HepG2 (cell line): ENCODE data around the gene TRIP6. TPM values are rescaled to one million over a fixed set of nuclear protein-coding genes. Genes with fewer than 3 reads are reported as not detected.

Source experiments
- DR1 ChIP-seq: sonication (generic); formaldehyde crosslinking; IDR thresholded peaks from 2 replicates; pipeline ENCODE4 v1.8.0; 2021; ENCODE audit warnings: mild to moderate bottlenecking, missing genetic modification reagents, inconsistent platforms
- FIP1L1 ChIP-seq: fragments of 200-400 bp; formaldehyde crosslinking; IDR thresholded peaks from 2 replicates; pipeline ENCODE4 v1.6.1; 2018; ENCODE audit warnings: low read depth, mild to moderate bottlenecking, low read length, moderate library complexity, borderline replicate concordance; ENCODE audit not compliant: insufficient read depth
- JUND ChIP-seq: sonication (generic); formaldehyde crosslinking; IDR thresholded peaks from 2 replicates; pipeline ENCODE4 v1.8.0; 2022; ENCODE audit warnings: mild to moderate bottlenecking, missing genetic modification reagents
- MED13 ChIP-seq: sonication (generic); formaldehyde crosslinking; IDR thresholded peaks from 2 replicates; pipeline ENCODE4 v1.5.0; 2020; ENCODE audit warnings: missing genetic modification reagents
- PAWR ChIP-seq: sonication (generic); formaldehyde crosslinking; IDR thresholded peaks from 2 replicates; pipeline ENCODE4 v1.4.0; 2020; ENCODE audit warnings: missing genetic modification reagents, mild to moderate bottlenecking, borderline replicate concordance
- REL ChIP-seq: sonication (generic); formaldehyde crosslinking; conservative IDR thresholded peaks from 2 replicates; pipeline ENCODE4 v1.8.0; 2022; ENCODE audit warnings: mild to moderate bottlenecking, missing genetic modification reagents, moderate library complexity
- RXRB ChIP-seq: IDR thresholded peaks from 2 replicates; pipeline ENCODE4 v1.6.1; 2016; ENCODE audit warnings: borderline replicate concordance, missing genetic modification reagents, missing compliant biosample characterization
- SALL2 ChIP-seq: sonication (generic); formaldehyde crosslinking; IDR thresholded peaks from 2 replicates; pipeline ENCODE4 v1.8.1; 2023; ENCODE audit warnings: mild to moderate bottlenecking, missing genetic modification reagents, inconsistent platforms
- TBX2 ChIP-seq: sonication (generic); formaldehyde crosslinking; IDR thresholded peaks from 2 replicates; pipeline ENCODE4 v1.5.0; 2020; ENCODE audit warnings: missing genetic modification reagents, mild to moderate bottlenecking, borderline replicate concordance
- ZBTB1 ChIP-seq: sonication (generic); formaldehyde crosslinking; IDR thresholded peaks from 2 replicates; pipeline ENCODE4 v1.4.0; 2020; ENCODE audit warnings: missing genetic modification reagents, borderline replicate concordance
- ZFP36L2 ChIP-seq: sonication (generic); formaldehyde crosslinking; IDR thresholded peaks from 2 replicates; pipeline ENCODE4 v1.4.0; 2020; ENCODE audit warnings: missing genetic modification reagents
- ZNF329 ChIP-seq: sonication (generic); formaldehyde crosslinking; IDR thresholded peaks from 2 replicates; pipeline ENCODE4 v1.9.0; 2021; ENCODE audit warnings: low read depth, mild to moderate bottlenecking, missing genetic modification reagents
- ZNF34 ChIP-seq: sonication (generic); formaldehyde crosslinking; IDR thresholded peaks from 2 replicates; pipeline ENCODE4 v1.4.0; 2020; ENCODE audit warnings: mild to moderate bottlenecking, missing genetic modification reagents, borderline replicate concordance
- ZNF563 ChIP-seq: sonication (generic); formaldehyde crosslinking; IDR thresholded peaks from 2 replicates; pipeline ENCODE4 v1.8.0; 2022; ENCODE audit warnings: mild to moderate bottlenecking, moderate library complexity, missing genetic modification reagents
- ZNF737 ChIP-seq: sonication (generic); formaldehyde crosslinking; IDR thresholded peaks from 2 replicates; pipeline ENCODE4 v1.5.0; 2020; ENCODE audit warnings: missing genetic modification reagents, mild to moderate bottlenecking, borderline replicate concordance
- polyA plus RNA-seq, 8 experiments: library from polyadenylated mRNA; depleted of rRNA in 3 of 8; stranded (reverse) in 7 of 8; unstranded in 1 of 8; fragments of >200 nt; fragmentation: Illumina TruSeq in 4 of 8; extraction: Trizol in 4 of 8; gene quantifications; 2 replicates each; pipeline versions ENCODE4 v1.2.1 to v1.2.3, GENCODE V29; 2011 to 2016; ENCODE audit warnings: low read depth in 4 of 8, missing spikeins in 1 of 8, mixed read lengths in 1 of 8; ENCODE audit not compliant: insufficient read depth in 1 of 8
- total RNA-seq, 5 experiments: library from RNA; depleted of rRNA; stranded (reverse); fragments of >200 nt; fragmentation: Illumina TruSeq; extraction: Trizol; gene quantifications; 2 replicates each; pipeline ENCODE4 v1.2.3, GENCODE V29; 2016; ENCODE audit warnings: low read depth in 1 of 5
- TF ChIP-seq, protein P1 (sequence below): sonication (generic); formaldehyde crosslinking; IDR thresholded peaks from 2 replicates; pipeline ENCODE4 v1.5.1; 2020; ENCODE audit warnings: missing genetic modification reagents, mild to moderate bottlenecking, borderline replicate concordance
- TF ChIP-seq, protein P2 (sequence below): sonication (generic); formaldehyde crosslinking; IDR thresholded peaks from 2 replicates; pipeline ENCODE4 v1.5.0; 2020; ENCODE audit warnings: mild to moderate bottlenecking, missing genetic modification reagents
- TF ChIP-seq, protein P3 (sequence below): sonication (generic); formaldehyde crosslinking; IDR thresholded peaks from 2 replicates; pipeline ENCODE4 v1.5.1; 2020; ENCODE audit warnings: mild to moderate bottlenecking, missing genetic modification reagents, moderate library complexity
- TF ChIP-seq, protein P4 (sequence below): sonication (generic); formaldehyde crosslinking; IDR thresholded peaks from 2 replicates; pipeline ENCODE4 v1.8.1; 2022; ENCODE audit warnings: mild to moderate bottlenecking, missing genetic modification reagents

Gene TRIP6
- total and polyA plus RNA-seq, 2 of the 13 experiments (the other 11 are each of a cell fraction or from before 2014, with no cell fraction given) = 0.34 to 0.38 TPM

DNA sequence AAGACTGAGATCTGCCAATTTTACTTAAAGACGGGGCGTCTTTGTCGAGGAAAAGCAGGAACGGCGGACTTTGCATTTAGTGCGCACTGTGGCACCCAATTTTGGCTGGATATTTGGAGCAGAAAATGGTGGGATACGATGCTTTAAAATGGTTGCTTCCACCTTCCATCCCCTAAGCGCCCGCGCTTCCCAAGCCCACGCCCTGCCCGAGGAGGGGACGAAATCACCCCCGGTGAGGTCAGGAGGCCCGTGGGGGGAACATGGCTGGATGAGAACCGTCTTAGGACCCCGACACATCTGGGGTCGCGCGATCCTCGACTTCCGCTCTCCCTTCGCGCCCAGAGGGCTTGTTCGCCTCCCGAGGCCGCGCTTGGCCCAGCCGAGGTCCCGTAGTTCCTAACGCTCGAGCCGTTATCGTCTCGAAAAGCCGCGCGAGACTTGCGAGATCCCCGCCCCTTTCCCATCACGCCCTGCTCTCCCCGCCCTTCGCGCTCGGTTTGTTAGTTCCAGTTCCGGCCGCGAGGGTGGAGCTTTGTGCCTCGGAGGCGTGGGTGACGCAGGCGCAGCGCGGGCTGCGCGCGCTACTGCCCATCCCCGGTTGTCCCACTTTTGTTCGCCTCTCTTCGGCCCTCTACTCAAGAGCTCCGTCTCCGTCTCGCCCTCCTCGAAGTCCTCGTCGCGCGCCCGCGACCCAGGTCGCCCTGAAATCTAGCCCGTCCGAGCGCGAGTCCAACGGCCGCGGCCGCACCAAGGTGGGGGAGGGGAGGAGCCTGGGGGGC is 7.6 kb downstream of the TRIP6 start, which contains the start of gene SRRT (continued):
- TF ChIP-seq DR1 = peak; percentile 93
- TF ChIP-seq SALL2 = peak; percentile 77; the same call in 1 of the 2 replicates
- TF ChIP-seq ZFP36L2 (CRISPR knock-in tag) = no peak
- peak; percentile 67; the same call in 1 of the 2 replicates for TF ChIP-seq PAWR
- TF ChIP-seq TBX2 (CRISPR knock-in tag) = peak; percentile 79; the same call in 1 of the 2 replicates
- peak; percentile 66; the same call in 1 of the 2 replicates for TF ChIP-seq FIP1L1
- TF ChIP-seq, protein P1, sequence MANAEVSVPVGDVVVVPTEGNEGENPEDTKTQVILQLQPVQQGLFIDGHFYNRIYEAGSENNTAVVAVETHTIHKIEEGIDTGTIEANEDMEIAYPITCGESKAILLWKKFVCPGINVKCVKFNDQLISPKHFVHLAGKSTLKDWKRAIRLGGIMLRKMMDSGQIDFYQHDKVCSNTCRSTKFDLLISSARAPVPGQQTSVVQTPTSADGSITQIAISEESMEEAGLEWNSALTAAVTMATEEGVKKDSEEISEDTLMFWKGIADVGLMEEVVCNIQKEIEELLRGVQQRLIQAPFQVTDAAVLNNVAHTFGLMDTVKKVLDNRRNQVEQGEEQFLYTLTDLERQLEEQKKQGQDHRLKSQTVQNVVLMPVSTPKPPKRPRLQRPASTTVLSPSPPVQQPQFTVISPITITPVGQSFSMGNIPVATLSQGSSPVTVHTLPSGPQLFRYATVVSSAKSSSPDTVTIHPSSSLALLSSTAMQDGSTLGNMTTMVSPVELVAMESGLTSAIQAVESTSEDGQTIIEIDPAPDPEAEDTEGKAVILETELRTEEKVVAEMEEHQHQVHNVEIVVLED (CRISPR knock-in tag) = peak; percentile 92
- peak; percentile 46; the same call in 1 of the 2 replicates for TF ChIP-seq JUND (CRISPR knock-in tag)
- TF ChIP-seq ZNF34 (CRISPR knock-in tag) = peak; percentile 88; the same call in 1 of the 2 replicates
- TF ChIP-seq, protein P2, sequence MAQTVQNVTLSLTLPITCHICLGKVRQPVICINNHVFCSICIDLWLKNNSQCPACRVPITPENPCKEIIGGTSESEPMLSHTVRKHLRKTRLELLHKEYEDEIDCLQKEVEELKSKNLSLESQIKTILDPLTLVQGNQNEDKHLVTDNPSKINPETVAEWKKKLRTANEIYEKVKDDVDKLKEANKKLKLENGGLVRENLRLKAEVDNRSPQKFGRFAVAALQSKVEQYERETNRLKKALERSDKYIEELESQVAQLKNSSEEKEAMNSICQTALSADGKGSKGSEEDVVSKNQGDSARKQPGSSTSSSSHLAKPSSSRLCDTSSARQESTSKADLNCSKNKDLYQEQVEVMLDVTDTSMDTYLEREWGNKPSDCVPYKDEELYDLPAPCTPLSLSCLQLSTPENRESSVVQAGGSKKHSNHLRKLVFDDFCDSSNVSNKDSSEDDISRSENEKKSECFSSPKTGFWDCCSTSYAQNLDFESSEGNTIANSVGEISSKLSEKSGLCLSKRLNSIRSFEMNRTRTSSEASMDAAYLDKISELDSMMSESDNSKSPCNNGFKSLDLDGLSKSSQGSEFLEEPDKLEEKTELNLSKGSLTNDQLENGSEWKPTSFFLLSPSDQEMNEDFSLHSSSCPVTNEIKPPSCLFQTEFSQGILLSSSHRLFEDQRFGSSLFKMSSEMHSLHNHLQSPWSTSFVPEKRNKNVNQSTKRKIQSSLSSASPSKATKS (CRISPR knock-in tag) = 0 out of 2 replicates have a peak, but pooled peaks have one; percentile 9
- TF ChIP-seq, protein P3, sequence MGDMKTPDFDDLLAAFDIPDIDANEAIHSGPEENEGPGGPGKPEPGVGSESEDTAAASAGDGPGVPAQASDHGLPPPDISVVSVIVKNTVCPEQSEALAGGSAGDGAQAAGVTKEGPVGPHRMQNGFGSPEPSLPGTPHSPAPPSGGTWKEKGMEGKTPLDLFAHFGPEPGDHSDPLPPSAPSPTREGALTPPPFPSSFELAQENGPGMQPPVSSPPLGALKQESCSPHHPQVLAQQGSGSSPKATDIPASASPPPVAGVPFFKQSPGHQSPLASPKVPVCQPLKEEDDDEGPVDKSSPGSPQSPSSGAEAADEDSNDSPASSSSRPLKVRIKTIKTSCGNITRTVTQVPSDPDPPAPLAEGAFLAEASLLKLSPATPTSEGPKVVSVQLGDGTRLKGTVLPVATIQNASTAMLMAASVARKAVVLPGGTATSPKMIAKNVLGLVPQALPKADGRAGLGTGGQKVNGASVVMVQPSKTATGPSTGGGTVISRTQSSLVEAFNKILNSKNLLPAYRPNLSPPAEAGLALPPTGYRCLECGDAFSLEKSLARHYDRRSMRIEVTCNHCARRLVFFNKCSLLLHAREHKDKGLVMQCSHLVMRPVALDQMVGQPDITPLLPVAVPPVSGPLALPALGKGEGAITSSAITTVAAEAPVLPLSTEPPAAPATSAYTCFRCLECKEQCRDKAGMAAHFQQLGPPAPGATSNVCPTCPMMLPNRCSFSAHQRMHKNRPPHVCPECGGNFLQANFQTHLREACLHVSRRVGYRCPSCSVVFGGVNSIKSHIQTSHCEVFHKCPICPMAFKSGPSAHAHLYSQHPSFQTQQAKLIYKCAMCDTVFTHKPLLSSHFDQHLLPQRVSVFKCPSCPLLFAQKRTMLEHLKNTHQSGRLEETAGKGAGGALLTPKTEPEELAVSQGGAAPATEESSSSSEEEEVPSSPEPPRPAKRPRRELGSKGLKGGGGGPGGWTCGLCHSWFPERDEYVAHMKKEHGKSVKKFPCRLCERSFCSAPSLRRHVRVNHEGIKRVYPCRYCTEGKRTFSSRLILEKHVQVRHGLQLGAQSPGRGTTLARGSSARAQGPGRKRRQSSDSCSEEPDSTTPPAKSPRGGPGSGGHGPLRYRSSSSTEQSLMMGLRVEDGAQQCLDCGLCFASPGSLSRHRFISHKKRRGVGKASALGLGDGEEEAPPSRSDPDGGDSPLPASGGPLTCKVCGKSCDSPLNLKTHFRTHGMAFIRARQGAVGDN (CRISPR knock-in tag) = peak; percentile 97
- TF ChIP-seq, protein P4, sequence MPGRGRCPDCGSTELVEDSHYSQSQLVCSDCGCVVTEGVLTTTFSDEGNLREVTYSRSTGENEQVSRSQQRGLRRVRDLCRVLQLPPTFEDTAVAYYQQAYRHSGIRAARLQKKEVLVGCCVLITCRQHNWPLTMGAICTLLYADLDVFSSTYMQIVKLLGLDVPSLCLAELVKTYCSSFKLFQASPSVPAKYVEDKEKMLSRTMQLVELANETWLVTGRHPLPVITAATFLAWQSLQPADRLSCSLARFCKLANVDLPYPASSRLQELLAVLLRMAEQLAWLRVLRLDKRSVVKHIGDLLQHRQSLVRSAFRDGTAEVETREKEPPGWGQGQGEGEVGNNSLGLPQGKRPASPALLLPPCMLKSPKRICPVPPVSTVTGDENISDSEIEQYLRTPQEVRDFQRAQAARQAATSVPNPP (CRISPR knock-in tag) = peak; percentile 93; the same call in 1 of the 2 replicates
- no peak for TF ChIP-seq ZBTB1
- TF ChIP-seq RXRB (CRISPR knock-in tag) = peak; percentile 20; the same call in 1 of the 2 replicates
- peak; percentile 74; the same call in 1 of the 2 replicates for TF ChIP-seq REL (CRISPR knock-in tag)
- no peak for TF ChIP-seq MED13 (CRISPR knock-in tag)
- no peak; the same call in 1 of the 2 replicates for TF ChIP-seq ZNF737 (CRISPR knock-in tag)
- TF ChIP-seq ZNF329 = peak; percentile 74; the same call in 1 of the 2 replicates
- TF ChIP-seq ZNF563 = peak; percentile 69; the same call in 1 of the 2 replicates
